ENCODE measurements around the gene EPS15. TPM values are rescaled to one million over a fixed set of nuclear protein-coding genes. Genes with fewer than 3 reads are reported as not detected.

Gene EPS15
- total and polyA plus RNA-seq, 2 experiments from 2014 or later: 26.9 to 41.1 TPM

DNA sequence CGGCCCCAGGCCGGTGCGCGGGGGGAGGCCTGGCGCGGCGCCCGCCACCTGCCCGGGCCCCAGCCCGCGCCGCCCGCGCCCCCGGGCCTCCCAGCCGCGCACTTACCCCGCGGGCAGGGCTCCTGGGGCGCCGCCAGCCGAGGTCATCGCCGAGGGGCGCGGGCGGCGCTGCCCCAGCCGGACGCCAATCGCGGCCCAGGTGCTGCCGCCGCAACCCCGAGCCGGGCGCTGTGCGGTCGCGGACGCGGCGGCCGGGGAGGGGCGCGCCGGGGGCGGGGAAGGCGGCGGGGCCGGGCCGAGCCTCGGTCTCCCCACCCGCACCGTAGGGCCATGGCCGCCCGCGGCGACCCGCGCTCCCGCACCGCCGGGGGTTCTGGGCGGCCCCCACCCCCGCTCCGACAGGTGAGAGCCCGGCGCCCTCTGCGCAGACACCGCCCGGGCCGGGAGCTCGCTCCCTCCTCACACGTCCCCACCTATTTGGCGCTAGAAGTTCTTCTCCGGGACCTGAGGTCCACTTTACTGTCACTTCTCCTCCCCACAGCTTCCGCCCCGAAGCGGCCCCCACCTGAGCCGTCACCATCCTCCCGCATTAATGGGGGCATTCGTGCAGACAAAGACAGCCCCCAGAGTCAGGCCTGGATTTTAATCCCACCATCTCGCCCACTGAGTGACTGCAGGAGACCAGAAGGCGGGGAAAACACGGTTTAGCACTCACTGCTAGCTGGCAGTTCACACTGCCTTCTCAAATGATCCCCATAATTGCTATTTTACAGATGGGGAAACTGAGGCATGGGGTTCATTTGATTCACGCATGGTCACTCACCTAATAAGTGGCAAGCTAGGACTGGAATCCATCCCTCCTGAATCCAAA is 188.5 kb downstream of the EPS15 start, which contains the start of gene TTC39A:
Gene TTC39A, minus strand, starts transcription at position 232 of the 871 bp plus-strand sequence. Its CDS starts 85 bp downstream, at position 147.
- no peak for TF ChIP-seq EZH2phosphoT487 (IDR thresholded peaks at IDR 0.05; ENCODE audit: insufficient read depth, low read depth)
- TF ChIP-seq EZH2 (IDR thresholded peaks at IDR 0.05; ENCODE audit: insufficient read depth, poor library complexity, severe bottlenecking): no peak
- Histone ChIP-seq H4K20me1 (ENCODE audit: insufficient read depth) (no peaks in the 10 kb centered on the region), H3K4me2 (ENCODE audit: unreplicated experiment) (peak within 1 kb of the TSS; percentile 79), H3K9ac (0 out of 2 replicates have a peak within 1 kb of the TSS, but pooled peaks have one; percentile 42), H2AFZ (peak within 1 kb of the TSS; percentile 56), H3K79me2 (ENCODE audit: insufficient read depth) (no peaks in the 10 kb centered on the region), H3K9me3 (ENCODE audit: low read depth) (no peaks in the 10 kb centered on the region), H3K4me1 (ENCODE audit: insufficient read depth) (peaks cover 8% of the 10 kb centered on the region; the same call in 1 of the 2 replicates), H3K36me3 (ENCODE audit: low read depth) (no peaks in the 10 kb centered on the region), H3K27ac (no peak within 1 kb of the TSS), H3K9me2 (ENCODE audit: insufficient read depth) (no peaks in the 10 kb centered on the region), H3K27me3 (replicated peaks; ENCODE audit: insufficient read depth) (no peaks in the 10 kb centered on the region), H3K4me3 (peak within 1 kb of the TSS; percentile 57), H3F3A (ENCODE audit: insufficient read depth) (no peaks in the 10 kb centered on the region)
- 3 to 14% methylated on average over 12 to 47 of the region's 87 CpGs for WGBS, 2 experiments (ENCODE audit: low coverage in 1 of 2, low lambda C conversion rate in 2 of 2, missing lambda C conversion rate in 2 of 2)
- peak; percentile 17 for DNase-seq
- in situ Hi-C loops (cut with MboI): no loop called here

DNA sequence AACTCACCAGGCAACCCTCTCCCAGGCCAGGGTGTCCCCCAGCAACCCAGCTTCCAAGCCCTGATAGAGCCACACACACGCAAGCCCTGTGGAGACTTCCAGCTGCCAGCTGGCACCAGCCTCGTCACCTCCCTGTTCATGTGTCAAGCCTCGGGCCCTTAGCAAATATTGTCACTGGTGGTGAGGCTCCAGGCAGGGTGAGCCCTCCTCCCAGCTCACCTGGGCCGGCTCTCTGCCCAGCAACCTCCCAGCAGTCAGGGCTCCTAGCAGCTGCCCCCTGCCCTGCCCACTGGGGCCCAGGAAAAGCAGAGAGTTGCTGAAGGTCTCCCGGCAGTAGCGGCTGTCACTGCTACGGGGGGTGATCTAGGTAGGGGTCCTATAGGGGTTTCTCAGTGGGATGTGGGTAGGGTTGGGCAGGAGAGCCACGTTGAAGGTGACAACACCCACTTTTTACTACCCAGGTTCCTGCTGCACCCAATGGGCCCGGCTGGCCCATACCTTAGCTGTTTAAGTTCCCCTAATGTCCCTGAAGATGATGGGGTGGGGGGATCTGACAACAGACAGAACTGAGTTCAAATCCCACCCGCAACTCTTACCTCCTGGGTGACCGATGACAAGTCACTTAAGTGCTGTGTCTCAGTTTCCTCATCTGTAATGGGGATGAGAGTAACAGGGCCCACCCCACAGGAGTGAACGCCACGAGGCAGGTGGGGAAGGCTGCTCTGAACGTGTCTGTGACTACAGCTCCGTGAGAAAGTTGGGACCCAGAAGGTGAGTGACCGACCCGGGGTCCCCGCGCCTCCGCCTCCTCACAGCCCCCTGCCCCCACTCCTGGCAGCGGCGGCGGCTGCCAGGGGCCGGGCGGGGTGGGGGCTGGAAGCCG is 189.4 kb downstream of the EPS15 start:
- Histone ChIP-seq H3F3A (ENCODE audit: insufficient read depth) (no peaks in the 10 kb centered on the region), H2AFZ (no peak overlapping the region), H3K4me2 (ENCODE audit: unreplicated experiment) (no peak overlapping the region), H3K36me3 (ENCODE audit: low read depth) (no peaks in the 10 kb centered on the region), H3K79me2 (ENCODE audit: insufficient read depth) (no peaks in the 10 kb centered on the region), H3K4me1 (ENCODE audit: insufficient read depth) (peaks cover 8% of the 10 kb centered on the region; the same call in 1 of the 2 replicates), H3K9ac (no peak overlapping the region), H4K20me1 (ENCODE audit: insufficient read depth) (no peaks in the 10 kb centered on the region), H3K27ac (no peak overlapping the region), H3K27me3 (replicated peaks; ENCODE audit: insufficient read depth) (no peaks in the 10 kb centered on the region), H3K9me2 (ENCODE audit: insufficient read depth) (no peaks in the 10 kb centered on the region), H3K9me3 (ENCODE audit: low read depth) (no peaks in the 10 kb centered on the region), H3K4me3 (no peak overlapping the region)
- TF ChIP-seq EZH2phosphoT487 (IDR thresholded peaks at IDR 0.05; ENCODE audit: insufficient read depth, low read depth) (no peak), EZH2 (IDR thresholded peaks at IDR 0.05; ENCODE audit: insufficient read depth, poor library complexity, severe bottlenecking) (no peak)
- in situ Hi-C loops (cut with MboI): no loop called here
- DNase-seq: no peak
- WGBS, 2 experiments (ENCODE audit: low coverage in 1 of 2, low lambda C conversion rate in 2 of 2, missing lambda C conversion rate in 2 of 2): 46 to 60% methylated on average over 16 to 26 of the region's 26 CpGs

DNA sequence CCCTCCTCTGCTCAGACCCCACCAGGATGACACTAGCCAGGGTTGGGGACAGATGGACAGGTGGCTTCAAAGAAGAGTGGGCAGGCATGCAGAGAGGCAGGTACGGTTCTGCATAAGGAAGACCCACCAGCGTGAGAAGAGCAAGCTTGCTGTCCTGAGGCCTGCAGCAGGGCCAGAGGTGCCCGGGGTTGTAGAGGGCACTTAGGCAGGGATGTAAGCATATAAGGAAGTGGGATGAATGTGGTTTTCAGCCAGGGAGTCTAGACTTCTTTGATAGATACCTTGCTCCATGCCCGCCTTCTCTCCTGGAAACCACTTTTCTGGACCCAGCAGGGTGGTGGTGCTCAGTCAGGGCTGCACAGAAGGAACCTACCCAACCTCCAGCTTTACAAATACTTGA is 190.1 kb downstream of the EPS15 start:
- no peaks in the 10 kb centered on the region for H3K9me3 ChIP-seq (ENCODE audit: low read depth)
- H3K9me2 ChIP-seq (ENCODE audit: insufficient read depth): no peaks in the 10 kb centered on the region
- no peak overlapping the region for H3K9ac ChIP-seq
- no peaks in the 10 kb centered on the region for H3K27me3 ChIP-seq (replicated peaks; ENCODE audit: insufficient read depth)
- H2AFZ ChIP-seq: no peak overlapping the region
- no peaks in the 10 kb centered on the region for H3F3A ChIP-seq (ENCODE audit: insufficient read depth)
- no peaks in the 10 kb centered on the region for H3K36me3 ChIP-seq (ENCODE audit: low read depth)
- 97 to 100% methylated on average over 4 of the region's 4 CpGs for WGBS, 2 experiments (ENCODE audit: low coverage in 1 of 2, low lambda C conversion rate in 2 of 2, missing lambda C conversion rate in 2 of 2)
- no peak overlapping the region for H3K4me3 ChIP-seq
- H3K4me1 ChIP-seq (ENCODE audit: insufficient read depth): peaks cover 8% of the 10 kb centered on the region; the same call in 1 of the 2 replicates
- no peak for TF ChIP-seq EZH2phosphoT487 (IDR thresholded peaks at IDR 0.05; ENCODE audit: insufficient read depth, low read depth)
- TF ChIP-seq EZH2 (IDR thresholded peaks at IDR 0.05; ENCODE audit: insufficient read depth, poor library complexity, severe bottlenecking): no peak
- H3K4me2 ChIP-seq (ENCODE audit: unreplicated experiment): no peak overlapping the region
- DNase-seq: no peak
- in situ Hi-C loops (cut with MboI): no loop called here
- no peaks in the 10 kb centered on the region for H4K20me1 ChIP-seq (ENCODE audit: insufficient read depth)
- H3K79me2 ChIP-seq (ENCODE audit: insufficient read depth): no peaks in the 10 kb centered on the region
- no peak overlapping the region for H3K27ac ChIP-seq

DNA sequence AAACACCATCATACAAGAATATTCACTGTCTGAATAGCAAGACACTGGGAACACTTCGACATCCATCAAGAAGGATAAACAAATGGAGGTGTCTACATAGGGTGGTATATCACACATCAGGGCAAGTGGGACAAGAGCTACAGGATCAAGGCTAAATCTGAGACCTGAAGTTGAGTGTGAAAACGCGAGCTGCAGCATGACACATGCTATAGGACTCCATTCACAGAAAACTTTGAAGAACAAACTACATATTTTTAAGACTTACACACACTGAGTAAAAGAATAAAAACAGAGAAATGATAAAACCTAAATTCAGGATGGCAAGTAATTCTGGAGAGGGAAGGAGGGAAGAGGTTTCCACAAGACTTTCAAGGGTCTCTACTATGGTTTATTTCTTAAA is 190.8 kb downstream of the EPS15 start:
- H3K79me2 ChIP-seq (ENCODE audit: insufficient read depth): no peaks in the 10 kb centered on the region
- H3K27ac ChIP-seq: no peak overlapping the region
- peaks cover 8% of the 10 kb centered on the region; the same call in 1 of the 2 replicates for H3K4me1 ChIP-seq (ENCODE audit: insufficient read depth)
- no peak overlapping the region for H3K4me2 ChIP-seq (ENCODE audit: unreplicated experiment)
- no peak overlapping the region for H2AFZ ChIP-seq
- in situ Hi-C loops (cut with MboI): no loop called here
- H3K9me3 ChIP-seq (ENCODE audit: low read depth): no peaks in the 10 kb centered on the region
- H3K9ac ChIP-seq: no peak overlapping the region
- H3K27me3 ChIP-seq (replicated peaks; ENCODE audit: insufficient read depth): no peaks in the 10 kb centered on the region
- 66 to 69% methylated on average over 3 of the region's 3 CpGs for WGBS, 2 experiments (ENCODE audit: low coverage in 1 of 2, low lambda C conversion rate in 2 of 2, missing lambda C conversion rate in 2 of 2)
- H3K4me3 ChIP-seq: no peak overlapping the region
- no peaks in the 10 kb centered on the region for H3F3A ChIP-seq (ENCODE audit: insufficient read depth)
- no peaks in the 10 kb centered on the region for H3K36me3 ChIP-seq (ENCODE audit: low read depth)
- TF ChIP-seq EZH2 (IDR thresholded peaks at IDR 0.05; ENCODE audit: insufficient read depth, poor library complexity, severe bottlenecking) (no peak), EZH2phosphoT487 (IDR thresholded peaks at IDR 0.05; ENCODE audit: insufficient read depth, low read depth) (no peak)
- no peaks in the 10 kb centered on the region for H4K20me1 ChIP-seq (ENCODE audit: insufficient read depth)
- no peaks in the 10 kb centered on the region for H3K9me2 ChIP-seq (ENCODE audit: insufficient read depth)
- peak; percentile 57 for DNase-seq

Measured in GM23248 (cell line).